Fibroblast of skin of abdomen (primary cell): Measurements from ENCODE around the gene MTCL1.

Source experiments
- DNase-seq: peaks from one replicate; pipeline ENCODE4 v3.0.0-alpha.2; 2013

Gene MTCL1

GRCh38 chr18:8816220-8816619, 110.9 kb downstream of the MTCL1 start:
- DNase-seq, result peak; percentile 83

GRCh38 chr18:8816816-8817215, 111.5 kb downstream of the MTCL1 start:
- DNase-seq, result peak; percentile 79

- DNase-seq, result no peak
These were observed 113.6 kb downstream of the MTCL1 start for GRCh38 chr18:8818982-8819381.

- DNase-seq, result no peak
These were observed 115.2 kb downstream of the MTCL1 start for GRCh38 chr18:8820396-8821082.

GRCh38 chr18:8821083-8821465, 115.7 kb downstream of the MTCL1 start:
- no peak for DNase-seq

GRCh38 chr18:8821531-8821930, 116.2 kb downstream of the MTCL1 start:
- no peak for DNase-seq

GRCh38 chr18:8822643-8823042, 117.3 kb downstream of the MTCL1 start:
- no peak for DNase-seq

- no peak for DNase-seq
These were observed 118.2 kb downstream of the MTCL1 start for GRCh38 chr18:8823530-8823929.

- DNase-seq, result no peak
These were observed 119.5 kb downstream of the MTCL1 start for GRCh38 chr18:8824846-8825245.

- no peak for DNase-seq
These were observed 119.9 kb downstream of the MTCL1 start for GRCh38 chr18:8825273-8825672.

- DNase-seq, result no peak
These were observed 120.5 kb downstream of the MTCL1 start for GRCh38 chr18:8825729-8826375.

GRCh38 chr18:8826514-8826913, 121.2 kb downstream of the MTCL1 start:
- no peak for DNase-seq

GRCh38 chr18:8826971-8827370, 121.6 kb downstream of the MTCL1 start:
- DNase-seq, result no peak

GRCh38 chr18:8828300-8828699, 122.9 kb downstream of the MTCL1 start:
- DNase-seq, result no peak

GRCh38 chr18:8828798-8829197, 123.4 kb downstream of the MTCL1 start:
- no peak for DNase-seq

- DNase-seq, result no peak
These were observed 125.0 kb downstream of the MTCL1 start for GRCh38 chr18:8830067-8831060.

GRCh38 chr18:8831112-8831511, 125.8 kb downstream of the MTCL1 start:
- no peak for DNase-seq

GRCh38 chr18:8831531-8831930, 126.2 kb downstream of the MTCL1 start:
- DNase-seq, result no peak

- DNase-seq, result no peak
These were observed 128.1 kb downstream of the MTCL1 start for GRCh38 chr18:8833480-8833879.

GRCh38 chr18:8834881-8835280, 129.5 kb downstream of the MTCL1 start:
- DNase-seq, result no peak

- DNase-seq, result no peak
These were observed 130.2 kb downstream of the MTCL1 start for GRCh38 chr18:8835521-8835953.

GRCh38 chr18:8839281-8839680, 133.9 kb downstream of the MTCL1 start:
- DNase-seq, result no peak

GRCh38 chr18:8841781-8842485, 136.6 kb downstream of the MTCL1 start:
- DNase-seq, result peak; percentile 24
